GM08714 (cell line): ENCODE data around the gene ATMIN.

Source experiments
- H3K4me3 ChIP-seq: fragments of 200-500 bp; sonication (Bioruptor generic); 2 replicates; pipeline ENCODE4 v1.5.1; 2014; ENCODE audit warnings: mild to moderate bottlenecking, low read length, inconsistent platforms
- ZNF274 ChIP-seq: IDR thresholded peaks from 2 replicates; pipeline ENCODE4 v1.6.1; 2012; ENCODE audit warnings: mild to moderate bottlenecking, low read depth, low read length

Gene ATMIN, protein sequence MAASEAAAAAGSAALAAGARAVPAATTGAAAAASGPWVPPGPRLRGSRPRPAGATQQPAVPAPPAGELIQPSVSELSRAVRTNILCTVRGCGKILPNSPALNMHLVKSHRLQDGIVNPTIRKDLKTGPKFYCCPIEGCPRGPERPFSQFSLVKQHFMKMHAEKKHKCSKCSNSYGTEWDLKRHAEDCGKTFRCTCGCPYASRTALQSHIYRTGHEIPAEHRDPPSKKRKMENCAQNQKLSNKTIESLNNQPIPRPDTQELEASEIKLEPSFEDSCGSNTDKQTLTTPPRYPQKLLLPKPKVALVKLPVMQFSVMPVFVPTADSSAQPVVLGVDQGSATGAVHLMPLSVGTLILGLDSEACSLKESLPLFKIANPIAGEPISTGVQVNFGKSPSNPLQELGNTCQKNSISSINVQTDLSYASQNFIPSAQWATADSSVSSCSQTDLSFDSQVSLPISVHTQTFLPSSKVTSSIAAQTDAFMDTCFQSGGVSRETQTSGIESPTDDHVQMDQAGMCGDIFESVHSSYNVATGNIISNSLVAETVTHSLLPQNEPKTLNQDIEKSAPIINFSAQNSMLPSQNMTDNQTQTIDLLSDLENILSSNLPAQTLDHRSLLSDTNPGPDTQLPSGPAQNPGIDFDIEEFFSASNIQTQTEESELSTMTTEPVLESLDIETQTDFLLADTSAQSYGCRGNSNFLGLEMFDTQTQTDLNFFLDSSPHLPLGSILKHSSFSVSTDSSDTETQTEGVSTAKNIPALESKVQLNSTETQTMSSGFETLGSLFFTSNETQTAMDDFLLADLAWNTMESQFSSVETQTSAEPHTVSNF

DNA sequence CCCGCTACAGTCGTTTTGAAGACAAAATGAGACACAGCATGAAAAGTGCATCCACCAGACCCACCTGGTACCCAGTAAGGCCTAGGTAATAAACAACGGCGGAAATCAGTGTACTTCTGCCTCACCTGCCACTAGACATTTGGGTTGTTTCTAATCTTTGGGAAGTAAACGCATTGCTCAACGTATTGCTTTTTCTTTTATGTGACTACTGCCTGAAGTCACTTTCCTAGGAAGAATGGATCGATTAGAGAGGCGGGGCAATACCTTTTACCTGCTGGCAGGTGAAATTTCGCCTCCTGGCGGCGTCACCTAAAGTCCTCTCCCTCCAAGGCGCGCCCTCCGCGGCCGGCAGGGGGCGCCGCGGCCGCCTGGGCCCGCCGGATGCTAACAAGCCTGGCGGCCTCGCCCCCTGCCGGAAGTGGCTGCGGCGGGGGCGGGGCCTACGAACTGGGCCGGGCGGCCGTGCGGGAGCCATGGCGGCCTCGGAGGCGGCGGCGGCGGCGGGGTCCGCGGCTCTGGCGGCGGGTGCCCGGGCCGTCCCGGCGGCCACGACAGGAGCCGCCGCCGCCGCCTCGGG, at the start of gene ATMIN:
Gene ATMIN (plus strand): TSS at position 445 of the 577 bp plus-strand sequence. CDS start 29 bp downstream, at position 474.
- no peak for TF ChIP-seq ZNF274

GRCh38 chr16:80986557-80986956, 49.1 kb upstream of the ATMIN start:
- no peak for TF ChIP-seq ZNF274
- H3K4me3 ChIP-seq, result no peak overlapping the region

More for the DNA sequence above, at the start of gene ATMIN:
- peak within 1 kb of the TSS; percentile 99 for H3K4me3 ChIP-seq

DNA sequence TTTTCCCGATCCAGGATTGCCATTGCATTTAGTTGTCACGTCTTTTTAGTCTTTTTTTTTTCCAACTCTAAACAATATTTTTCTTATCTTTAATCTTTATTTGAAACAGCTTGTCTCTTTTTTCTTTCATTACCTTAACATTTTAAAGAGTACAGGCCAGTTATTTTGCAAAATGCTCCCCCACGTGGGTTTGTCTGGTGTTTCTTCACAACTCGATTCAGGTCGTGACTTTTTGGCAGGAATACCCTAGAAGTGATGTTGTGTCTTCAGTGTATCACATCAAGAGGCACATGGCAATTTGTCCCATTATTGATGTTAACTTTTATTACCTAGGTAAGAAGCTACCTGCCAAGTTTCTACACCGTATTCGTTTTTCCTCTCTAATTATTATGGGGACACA, 46.9 kb upstream of the ATMIN start:
- no peak overlapping the region for H3K4me3 ChIP-seq
- TF ChIP-seq ZNF274, result no peak

DNA sequence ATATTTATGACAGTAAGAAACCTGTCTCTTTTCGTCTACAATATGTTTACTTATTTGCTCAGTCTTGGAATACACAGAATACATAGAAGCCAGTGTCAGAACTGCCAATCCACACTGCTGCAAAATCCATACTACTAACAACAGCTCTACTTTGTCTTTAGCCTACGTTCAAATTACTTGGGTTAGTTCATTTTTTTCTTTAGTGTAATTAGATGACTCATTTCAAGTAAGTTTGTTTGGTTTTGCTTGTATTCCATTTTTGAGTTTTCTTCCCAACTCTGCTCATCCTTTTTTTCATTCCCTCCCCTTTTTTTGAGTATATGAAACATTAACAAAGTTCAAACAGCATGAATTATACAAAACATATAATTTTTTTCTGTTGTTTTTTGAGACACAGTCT, 45.8 kb upstream of the ATMIN start:
- TF ChIP-seq ZNF274, result no peak
- no peak overlapping the region for H3K4me3 ChIP-seq

- H3K4me3 ChIP-seq, result no peak overlapping the region
- TF ChIP-seq ZNF274, result no peak
These were observed 45.1 kb upstream of the ATMIN start for GRCh38 chr16:80990577-80990976.

GRCh38 chr16:80990978-80991377, 44.7 kb upstream of the ATMIN start:
- H3K4me3 ChIP-seq, result no peak overlapping the region
- TF ChIP-seq ZNF274, result no peak

DNA sequence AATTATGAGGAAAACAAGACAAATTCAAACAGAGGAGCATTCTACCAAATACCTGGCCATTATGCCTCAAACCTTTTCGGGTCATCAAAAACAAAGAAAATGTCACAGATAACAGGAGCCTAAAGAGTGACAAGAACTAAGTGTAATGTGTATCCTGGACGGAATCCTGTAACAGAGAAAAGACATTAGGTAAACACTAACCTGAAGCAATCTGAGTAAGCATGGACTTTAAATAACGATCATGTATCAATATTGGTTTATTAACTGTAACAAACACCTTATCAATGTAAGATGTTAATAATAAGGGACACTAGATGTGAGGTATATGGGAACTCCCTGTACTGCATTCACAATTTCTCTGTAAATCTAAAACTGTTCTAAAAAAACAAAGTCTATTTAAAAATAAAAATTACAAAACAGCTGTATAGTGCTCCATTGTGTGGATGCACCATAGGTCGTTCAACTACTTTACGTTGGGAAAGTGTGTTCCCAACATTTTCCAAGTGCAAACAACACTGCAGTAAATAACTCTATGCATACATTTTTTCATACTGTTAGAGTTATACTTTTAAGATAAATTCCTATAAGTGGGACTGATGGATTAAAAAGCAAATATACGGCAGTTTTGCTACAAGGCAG, 43.7 kb upstream of the ATMIN start:
- TF ChIP-seq ZNF274, result no peak
- no peak overlapping the region for H3K4me3 ChIP-seq

- no peak overlapping the region for H3K4me3 ChIP-seq
These were observed 42.9 kb upstream of the ATMIN start for GRCh38 chr16:80992676-80993293.

DNA sequence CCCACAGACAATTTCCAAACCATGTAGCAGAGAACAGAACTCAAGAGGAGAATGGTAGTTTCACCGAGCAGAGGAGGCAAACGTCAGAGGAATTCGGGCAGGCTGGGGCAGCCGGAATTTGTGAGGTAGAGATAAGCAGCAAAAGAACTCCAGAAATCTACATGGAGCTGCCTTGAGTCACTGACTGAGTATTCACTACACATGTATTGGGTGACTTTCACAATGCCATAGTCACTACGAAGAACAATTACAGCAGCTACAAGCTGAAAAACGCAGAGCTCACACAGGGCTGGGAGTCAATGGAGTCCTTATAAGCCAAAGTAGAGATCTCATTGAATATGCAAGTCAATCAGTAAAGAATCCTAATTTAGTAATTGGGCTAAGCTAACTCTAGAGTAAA, 42.3 kb upstream of the ATMIN start:
- TF ChIP-seq ZNF274, result no peak
- H3K4me3 ChIP-seq, result no peak overlapping the region

More at GRCh38 chr16:80992676-80993293, 42.9 kb upstream of the ATMIN start:
- TF ChIP-seq ZNF274, result no peak

- TF ChIP-seq ZNF274, result no peak
- H3K4me3 ChIP-seq, result no peak overlapping the region
These were observed 41.8 kb upstream of the ATMIN start for GRCh38 chr16:80993834-80994233.

DNA sequence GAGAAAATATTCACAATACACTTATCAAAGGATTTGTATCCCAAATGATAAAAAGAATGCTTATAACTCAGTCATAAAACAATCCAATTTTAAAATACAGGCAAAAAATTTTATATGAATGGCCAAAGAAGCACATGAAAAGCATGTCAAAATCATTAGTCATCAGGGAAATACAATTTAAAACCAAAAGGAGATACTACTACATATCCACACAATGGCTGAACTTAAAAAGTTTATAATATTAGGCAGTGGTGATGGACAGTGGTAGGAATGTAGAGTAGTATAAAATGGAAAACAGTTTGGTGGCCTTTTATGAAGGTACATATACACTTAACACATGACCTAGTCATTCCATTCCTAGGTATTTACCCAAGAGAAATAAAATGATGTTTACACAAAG, 41.2 kb upstream of the ATMIN start:
- no peak for TF ChIP-seq ZNF274
- H3K4me3 ChIP-seq, result no peak overlapping the region

- H3K4me3 ChIP-seq, result peak overlapping the region; percentile 50; the same call in 1 of the 2 replicates
- no peak for TF ChIP-seq ZNF274
These were observed 38.9 kb upstream of the ATMIN start for GRCh38 chr16:80996688-80997138.

- H3K4me3 ChIP-seq, result peak overlapping the region; percentile 50; the same call in 1 of the 2 replicates
- no peak for TF ChIP-seq ZNF274
These were observed 38.4 kb upstream of the ATMIN start for GRCh38 chr16:80997139-80997798.
